RWPE1 (cell line): Measurements from ENCODE around the gene SEPTIN14.
"Not testable (repeated sequence)": the region's sequence is repeated elsewhere in the genome, so short reads cannot be mapped to it uniquely, and the experiment has no call there.

Experiments
- CTCF ChIA-PET: fragments of 350-600 bp; sonication (Branson Sonifier 250); formaldehyde crosslinking; extraction: SDS; loops from one replicate; lab custom pipeline; 2021; lab: Yijun Ruan, JAX
- POLR2A ChIA-PET: fragments of 400-600 bp; formaldehyde crosslinking; extraction: SDS; loops from one replicate; lab custom pipeline; 2020; ENCODE audit warnings: antibody characterized with exemption; ENCODE audit not compliant: low non-redundant PET; lab: Yijun Ruan, JAX
- DNase-seq: peaks from one replicate; pipeline ENCODE4 v3.0.0; 2012; ENCODE audit warnings: low spot score
- H3K27ac ChIP-seq: fragments of 450-650 bp; 2 replicates; pipeline ENCODE4 v1.5.1; 2017
- TF ChIP-seq, protein P1 (sequence below): fragments of 450-650 bp; conservative IDR thresholded peaks from 2 replicates; pipeline ENCODE4 v1.5.1; 2017; ENCODE audit warnings: low read depth, mild to moderate bottlenecking

SEPTIN14 gene

DNA sequence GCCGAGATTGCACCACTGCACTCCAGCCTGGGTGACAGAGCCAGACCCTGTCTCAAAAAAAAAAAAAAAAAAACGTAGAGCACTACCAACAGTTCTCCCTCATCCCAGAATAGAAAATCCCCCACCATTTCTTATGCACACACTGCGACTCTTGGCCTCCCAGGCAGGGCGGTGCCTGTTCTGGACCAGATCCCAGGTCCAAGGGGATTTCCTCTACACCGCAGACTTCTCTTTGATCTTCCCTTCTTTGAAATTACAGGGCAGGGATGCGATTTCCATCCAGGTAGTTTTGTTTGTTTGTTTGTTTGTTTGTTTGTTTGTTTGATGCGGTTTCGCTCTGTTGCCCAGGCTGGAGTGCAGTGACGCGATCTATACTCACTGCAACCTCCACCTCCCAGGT lies 91.8 kb downstream of the SEPTIN14 start:
- ChIA-PET POLR2A (no interaction called here), CTCF (no interaction called here)
- no peak overlapping the region for H3K27ac ChIP-seq
- DNase-seq, result no peak
- TF ChIP-seq, protein P1, sequence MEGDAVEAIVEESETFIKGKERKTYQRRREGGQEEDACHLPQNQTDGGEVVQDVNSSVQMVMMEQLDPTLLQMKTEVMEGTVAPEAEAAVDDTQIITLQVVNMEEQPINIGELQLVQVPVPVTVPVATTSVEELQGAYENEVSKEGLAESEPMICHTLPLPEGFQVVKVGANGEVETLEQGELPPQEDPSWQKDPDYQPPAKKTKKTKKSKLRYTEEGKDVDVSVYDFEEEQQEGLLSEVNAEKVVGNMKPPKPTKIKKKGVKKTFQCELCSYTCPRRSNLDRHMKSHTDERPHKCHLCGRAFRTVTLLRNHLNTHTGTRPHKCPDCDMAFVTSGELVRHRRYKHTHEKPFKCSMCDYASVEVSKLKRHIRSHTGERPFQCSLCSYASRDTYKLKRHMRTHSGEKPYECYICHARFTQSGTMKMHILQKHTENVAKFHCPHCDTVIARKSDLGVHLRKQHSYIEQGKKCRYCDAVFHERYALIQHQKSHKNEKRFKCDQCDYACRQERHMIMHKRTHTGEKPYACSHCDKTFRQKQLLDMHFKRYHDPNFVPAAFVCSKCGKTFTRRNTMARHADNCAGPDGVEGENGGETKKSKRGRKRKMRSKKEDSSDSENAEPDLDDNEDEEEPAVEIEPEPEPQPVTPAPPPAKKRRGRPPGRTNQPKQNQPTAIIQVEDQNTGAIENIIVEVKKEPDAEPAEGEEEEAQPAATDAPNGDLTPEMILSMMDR, result no peak

DNA sequence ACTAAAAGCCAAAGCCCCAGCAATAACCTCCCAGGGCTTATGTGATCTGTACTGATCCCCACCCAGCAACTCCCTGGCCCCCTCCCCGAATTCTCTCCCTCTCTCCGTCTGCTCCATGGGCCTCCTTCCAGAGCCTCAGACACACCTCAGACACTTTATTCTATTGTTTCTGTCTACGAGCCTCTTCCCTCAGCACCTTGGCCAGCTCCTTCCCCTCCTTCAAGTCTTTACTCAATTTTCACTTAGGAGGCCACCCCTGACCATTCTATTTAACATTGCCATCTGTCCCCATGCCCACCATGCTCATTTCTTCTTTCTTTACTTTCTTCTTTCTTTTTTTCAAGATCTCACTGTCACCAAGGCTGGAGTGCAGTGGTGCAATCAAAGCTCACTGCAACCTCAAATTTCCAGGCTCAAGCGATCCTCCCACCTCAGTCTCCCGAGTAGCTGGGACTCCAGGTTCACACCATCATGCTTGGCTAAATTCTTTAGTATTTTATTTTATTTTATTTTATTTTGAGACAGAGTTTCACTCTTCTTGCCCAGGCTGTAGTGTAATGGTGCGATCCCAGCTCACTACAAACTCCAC lies 109.2 kb downstream of the SEPTIN14 start:
- CTCF ChIA-PET, DNase-seq, POLR2A ChIA-PET, H3K27ac ChIP-seq: not testable (repeated sequence)

DNA sequence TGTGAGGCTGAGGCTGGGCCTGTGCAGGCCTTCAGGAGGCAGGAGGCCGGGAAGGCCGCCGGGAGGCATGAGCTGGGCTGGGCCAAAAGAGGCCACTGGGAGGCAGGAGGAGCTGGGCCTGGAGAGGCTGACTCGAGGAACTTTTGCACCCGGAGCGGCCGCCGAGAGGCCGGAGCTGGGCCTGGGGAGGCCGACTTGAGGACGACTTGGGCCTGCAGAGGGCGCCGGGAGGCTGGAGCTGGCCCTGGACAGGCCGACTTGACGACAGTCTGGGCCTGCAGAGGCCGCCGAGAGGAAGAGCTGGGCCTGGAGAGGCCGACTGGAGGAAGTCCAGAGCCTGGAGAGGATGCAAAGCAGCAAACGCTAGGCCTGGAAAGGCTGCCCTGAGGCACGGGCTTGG lies 117.8 kb downstream of the SEPTIN14 start:
- H3K27ac ChIP-seq, POLR2A ChIA-PET, CTCF ChIA-PET, DNase-seq: not testable (repeated sequence)
